SU-DHL-6 (cell line): Measurements from ENCODE around the gene ST8SIA4.

Experiments
- H2AFZ ChIP-seq: fragments of 200-600 bp; sonication (generic); 2 replicates; pipeline ENCODE4 v1.6.1; 2014; ENCODE audit warnings: low read depth, mild to moderate bottlenecking, moderate library complexity, mixed read lengths, antibody characterized with exemption, low read length; ENCODE audit not compliant: severe bottlenecking
- H3F3A ChIP-seq: fragments of 200-600 bp; shearing (Covaris generic); 2 replicates; pipeline ENCODE4 v1.6.0; 2016; ENCODE audit warnings: antibody characterized with exemption, mild to moderate bottlenecking; ENCODE audit not compliant: insufficient read depth
- H3K27ac ChIP-seq: fragments of 200-600 bp; sonication (generic); 2 replicates; pipeline ENCODE4 v1.5.1; 2016; ENCODE audit warnings: low read depth, mild to moderate bottlenecking, low read length, moderate library complexity, mixed read lengths
- H3K27me3 ChIP-seq: fragments of 200-600 bp; sonication (generic), shearing (Covaris generic); 2 replicates; pipeline ENCODE4 v1.6.0; 2014; ENCODE audit warnings: mild to moderate bottlenecking, low read length
- H3K36me3 ChIP-seq: fragments of 200-600 bp; sonication (generic); 2 replicates; pipeline ENCODE4 v1.6.1; 2014; ENCODE audit warnings: mild to moderate bottlenecking, low read length, mixed read lengths
- H3K4me2 ChIP-seq: fragments of 300-600, 200-600 bp; shearing (Covaris generic), sonication (generic); 2 replicates; pipeline ENCODE4 v1.6.0; 2014; ENCODE audit warnings: low read length, low read depth, mild to moderate bottlenecking; ENCODE audit not compliant: poor library complexity, severe bottlenecking
- H3K4me3 ChIP-seq: fragments of 200-600 bp; sonication (generic); 2 replicates; pipeline ENCODE4 v1.5.1; 2014; ENCODE audit warnings: antibody characterized with exemption, low read length, mild to moderate bottlenecking, mixed read lengths; ENCODE audit not compliant: insufficient read depth, poor library complexity, severe bottlenecking
- H3K79me2 ChIP-seq: fragments of 200-600 bp; sonication (generic); 2 replicates; pipeline ENCODE4 v1.6.1; 2014; ENCODE audit warnings: mild to moderate bottlenecking, low read length, moderate library complexity; ENCODE audit not compliant: insufficient read depth
- H3K9ac ChIP-seq: fragments of 200-600 bp; sonication (generic); 2 replicates; pipeline ENCODE4 v1.7.0; 2014; ENCODE audit warnings: mild to moderate bottlenecking, low read length
- H3K9me2 ChIP-seq: fragments of 200-600 bp; sonication (generic); replicated peaks from 2 replicates; pipeline ENCODE4 v1.6.1; 2014; ENCODE audit warnings: low read length; ENCODE audit not compliant: insufficient read depth
- H3K9me3 ChIP-seq: fragments of 200-600 bp; sonication (generic); 2 replicates; pipeline ENCODE4 v1.6.1; 2014; ENCODE audit warnings: low read length, mixed read lengths; ENCODE audit not compliant: insufficient read depth
- H4K20me1 ChIP-seq: fragments of 200-600 bp; sonication (generic); 2 replicates; pipeline ENCODE4 v1.6.1; 2014; ENCODE audit warnings: low read depth, mild to moderate bottlenecking, antibody characterized with exemption, low read length, moderate library complexity, mixed read lengths
- EZH2phosphoT487 ChIP-seq: fragments of 200-600 bp; sonication (generic), shearing (Covaris generic); conservative IDR thresholded peaks from 2 replicates; pipeline ENCODE4 v1.6.1; 2018; ENCODE audit warnings: mild to moderate bottlenecking, antibody characterized with exemption, low read length, moderate library complexity, mixed read lengths
- TF ChIP-seq, protein P1 (sequence below): fragments of 200-600 bp; sonication (generic); IDR thresholded peaks from one replicate; pipeline ENCODE4 v1.5.1; 2017; ENCODE audit warnings: antibody characterized with exemption, mild to moderate bottlenecking, low read length, moderate library complexity; ENCODE audit not compliant: insufficient read depth, poor library complexity, severe bottlenecking

ST8SIA4 gene

DNA sequence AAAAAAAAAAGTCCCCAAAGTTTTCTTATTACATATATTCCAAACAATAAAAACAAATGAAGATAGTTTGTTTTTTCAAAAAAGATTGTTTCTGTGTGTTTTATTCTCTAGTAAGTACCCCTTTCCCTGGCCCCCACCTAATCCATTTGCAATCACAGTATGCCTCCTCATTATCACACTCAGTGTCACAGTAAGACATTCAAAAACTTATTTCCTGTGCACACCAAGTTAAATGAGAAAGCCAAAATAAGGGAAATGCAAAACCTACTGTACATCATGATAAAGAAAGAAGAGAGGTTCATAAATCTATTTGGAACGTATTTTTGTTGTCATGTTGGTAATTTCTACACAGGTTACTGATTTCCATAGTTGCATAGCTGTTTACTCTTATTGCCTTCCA lies 62.3 kb downstream of the ST8SIA4 start:
- Histone ChIP-seq H3K9me3 (no peaks in the 10 kb centered on the region), H3K27me3 (no peaks in the 10 kb centered on the region), H2AFZ (no peak overlapping the region), H3K79me2 (peaks cover 21% of the 10 kb centered on the region), H4K20me1 (no peaks in the 10 kb centered on the region), H3K9me2 (no peaks in the 10 kb centered on the region), H3K4me2 (peak overlapping the region; percentile 45), H3K9ac (no peak overlapping the region), H3K4me3 (no peak overlapping the region), H3F3A (peaks cover 22% of the 10 kb centered on the region), H3K36me3 (peaks cover 40% of the 10 kb centered on the region), H3K27ac (peak overlapping the region; percentile 47; the same call in 1 of the 2 replicates)
- TF ChIP-seq EZH2phosphoT487 = no peak
- TF ChIP-seq, protein P1, sequence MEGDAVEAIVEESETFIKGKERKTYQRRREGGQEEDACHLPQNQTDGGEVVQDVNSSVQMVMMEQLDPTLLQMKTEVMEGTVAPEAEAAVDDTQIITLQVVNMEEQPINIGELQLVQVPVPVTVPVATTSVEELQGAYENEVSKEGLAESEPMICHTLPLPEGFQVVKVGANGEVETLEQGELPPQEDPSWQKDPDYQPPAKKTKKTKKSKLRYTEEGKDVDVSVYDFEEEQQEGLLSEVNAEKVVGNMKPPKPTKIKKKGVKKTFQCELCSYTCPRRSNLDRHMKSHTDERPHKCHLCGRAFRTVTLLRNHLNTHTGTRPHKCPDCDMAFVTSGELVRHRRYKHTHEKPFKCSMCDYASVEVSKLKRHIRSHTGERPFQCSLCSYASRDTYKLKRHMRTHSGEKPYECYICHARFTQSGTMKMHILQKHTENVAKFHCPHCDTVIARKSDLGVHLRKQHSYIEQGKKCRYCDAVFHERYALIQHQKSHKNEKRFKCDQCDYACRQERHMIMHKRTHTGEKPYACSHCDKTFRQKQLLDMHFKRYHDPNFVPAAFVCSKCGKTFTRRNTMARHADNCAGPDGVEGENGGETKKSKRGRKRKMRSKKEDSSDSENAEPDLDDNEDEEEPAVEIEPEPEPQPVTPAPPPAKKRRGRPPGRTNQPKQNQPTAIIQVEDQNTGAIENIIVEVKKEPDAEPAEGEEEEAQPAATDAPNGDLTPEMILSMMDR = no peak

DNA sequence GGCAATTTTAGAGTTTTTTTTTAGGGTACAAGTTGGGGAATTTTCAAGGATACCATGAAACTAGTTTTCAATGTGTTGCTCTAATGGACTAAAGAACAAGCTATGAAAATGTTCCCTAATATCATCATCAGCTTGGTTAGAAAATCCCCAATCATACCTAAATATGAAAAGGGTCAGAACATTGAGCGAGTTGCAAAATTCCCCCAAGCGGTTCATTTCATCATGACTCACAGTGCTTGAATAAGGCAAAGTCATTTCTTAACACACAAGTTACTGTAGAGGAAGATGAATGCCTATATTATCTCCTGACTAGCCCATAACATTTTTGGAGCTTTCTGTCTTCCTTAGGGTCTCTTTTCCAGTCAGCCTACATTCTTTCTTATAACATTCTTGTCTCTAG lies 62.7 kb downstream of the ST8SIA4 start:
- Histone ChIP-seq H3K79me2 (peaks cover 21% of the 10 kb centered on the region), H3F3A (peaks cover 26% of the 10 kb centered on the region), H3K9me2 (no peaks in the 10 kb centered on the region), H4K20me1 (no peaks in the 10 kb centered on the region), H3K4me2 (peak overlapping the region; percentile 45), H3K27ac (peak overlapping the region; percentile 47; the same call in 1 of the 2 replicates), H3K27me3 (no peaks in the 10 kb centered on the region), H3K9me3 (no peaks in the 10 kb centered on the region), H3K4me3 (no peak overlapping the region), H3K9ac (no peak overlapping the region), H3K36me3 (peaks cover 40% of the 10 kb centered on the region), H2AFZ (no peak overlapping the region)
- TF ChIP-seq EZH2phosphoT487 = no peak
- TF ChIP-seq, protein P1 = no peak

DNA sequence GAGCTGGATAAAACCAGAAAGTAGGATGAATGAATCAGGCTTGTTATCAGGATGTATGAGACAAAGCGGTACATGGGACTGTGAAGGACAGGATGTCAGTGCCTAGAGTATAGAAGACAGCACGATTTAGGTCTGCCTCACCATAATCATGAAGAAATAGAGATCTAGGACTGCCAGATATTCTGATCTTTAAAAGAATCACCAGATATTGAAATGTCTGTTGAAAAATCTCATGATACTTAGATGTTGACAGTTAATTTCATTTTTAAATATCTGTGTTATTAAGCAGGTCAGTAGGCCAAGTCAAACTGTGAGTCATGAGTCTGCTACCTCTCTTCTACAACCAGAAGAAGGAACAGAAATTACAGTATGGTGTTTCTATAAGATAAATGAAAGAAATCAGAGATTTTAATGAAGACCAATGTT lies 65.0 kb downstream of the ST8SIA4 start:
- no peaks in the 10 kb centered on the region for H3K9me2 ChIP-seq
- TF ChIP-seq, protein P1 = no peak
- TF ChIP-seq EZH2phosphoT487 = no peak
- H3K27ac ChIP-seq = peak overlapping the region; percentile 3; the same call in 1 of the 2 replicates
- no peaks in the 10 kb centered on the region for H3K9me3 ChIP-seq
- H3F3A ChIP-seq = peaks cover 12% of the 10 kb centered on the region
- no peak overlapping the region for H3K9ac ChIP-seq
- H3K79me2 ChIP-seq = peaks cover 16% of the 10 kb centered on the region; the same call in 1 of the 2 replicates
- no peaks in the 10 kb centered on the region for H3K27me3 ChIP-seq
- peaks cover 31% of the 10 kb centered on the region for H3K36me3 ChIP-seq
- H4K20me1 ChIP-seq = no peaks in the 10 kb centered on the region
- no peak overlapping the region for H2AFZ ChIP-seq
- H3K4me3 ChIP-seq = no peak overlapping the region
- H3K4me2 ChIP-seq = no peak overlapping the region
